HG03432 (cell line): ENCODE data around the gene TEX19.
"Not testable (repeated sequence)": the region's sequence is repeated elsewhere in the genome, so short reads cannot be mapped to it uniquely, and the experiment has no call there.

Source experiments
- ATAC-seq: cut with Tn5 transposase; IDR thresholded peaks from one replicate; pipeline ENCODE4 v1.9.1; 2021; ENCODE audit warnings: mild to moderate bottlenecking, moderate library complexity; ENCODE audit not compliant: unreplicated experiment

TEX19 gene

GRCh38 chr17:82406131-82406671, 47.2 kb downstream of the TEX19 start:
- no peak for ATAC-seq

GRCh38 chr17:82407255-82407654, 48.2 kb downstream of the TEX19 start:
- ATAC-seq = no peak

- ATAC-seq = no peak
These were observed 49.4 kb downstream of the TEX19 start for GRCh38 chr17:82408288-82408937.

- no peak for ATAC-seq
These were observed 49.9 kb downstream of the TEX19 start for GRCh38 chr17:82408938-82409318.

GRCh38 chr17:82410014-82410716, 51.1 kb downstream of the TEX19 start:
- ATAC-seq = no peak

- ATAC-seq = no peak
These were observed 52.5 kb downstream of the TEX19 start for GRCh38 chr17:82411396-82412053.

- ATAC-seq = not testable (repeated sequence)
These were observed 53.0 kb downstream of the TEX19 start for GRCh38 chr17:82412081-82412480.

GRCh38 chr17:82412535-82413520, 53.8 kb downstream of the TEX19 start:
- ATAC-seq = no peak
